ENCODE data around the gene MCCC2.
A peak's percentile ranks its signal among the peaks of the same experiment; 100 is the strongest.
"Not testable (repeated sequence)": the region's sequence is repeated elsewhere in the genome, so short reads cannot be mapped to it uniquely, and the experiment has no call there.

The MCCC2 gene

GRCh38 chr5:71662381-71662780, 75.2 kb downstream of the MCCC2 start:
- no peak for DNase-seq

GRCh38 chr5:71663191-71663969, 76.2 kb downstream of the MCCC2 start:
- no peak for DNase-seq

- DNase-seq, result not testable (repeated sequence)
Measured at GRCh38 chr5:71664615-71665014, 77.5 kb downstream of the MCCC2 start.

- DNase-seq, result no peak
Measured at GRCh38 chr5:71666321-71666720, 79.2 kb downstream of the MCCC2 start.

- DNase-seq, result no peak
Measured at GRCh38 chr5:71677977-71678376, 90.8 kb downstream of the MCCC2 start.

GRCh38 chr5:71679714-71680113, 92.6 kb downstream of the MCCC2 start:
- DNase-seq, result no peak

GRCh38 chr5:71680510-71680909, 93.4 kb downstream of the MCCC2 start:
- no peak for DNase-seq

GRCh38 chr5:71681296-71681695, 94.2 kb downstream of the MCCC2 start:
- no peak for DNase-seq

GRCh38 chr5:71684309-71684708, 97.2 kb downstream of the MCCC2 start:
- DNase-seq, result no peak

GRCh38 chr5:71693828-71694427, 106.8 kb downstream of the MCCC2 start:
- peak; percentile 11 for DNase-seq

- no peak for DNase-seq
Measured at GRCh38 chr5:71695071-71695470, 107.9 kb downstream of the MCCC2 start.

- DNase-seq, result no peak
Measured at GRCh38 chr5:71695595-71695994, 108.5 kb downstream of the MCCC2 start.

GRCh38 chr5:71697967-71698366, 110.8 kb downstream of the MCCC2 start:
- DNase-seq, result no peak

GRCh38 chr5:71699233-71699632, 112.1 kb downstream of the MCCC2 start:
- DNase-seq, result no peak

- DNase-seq, result no peak
Measured at GRCh38 chr5:71699751-71700150, 112.6 kb downstream of the MCCC2 start.

- no peak for DNase-seq
Measured at GRCh38 chr5:71700803-71701202, 113.7 kb downstream of the MCCC2 start.

GRCh38 chr5:71701407-71701806, 114.3 kb downstream of the MCCC2 start:
- no peak for DNase-seq

GRCh38 chr5:71703941-71704340, 116.8 kb downstream of the MCCC2 start:
- DNase-seq, result no peak

GRCh38 chr5:71705421-71705820, 118.3 kb downstream of the MCCC2 start:
- no peak for DNase-seq

- no peak for DNase-seq
Measured at GRCh38 chr5:71706906-71707305, 119.8 kb downstream of the MCCC2 start.
